SU-DHL-6 (cell line): ENCODE results near the gene AIG1.

Experiments used
- H2AFZ ChIP-seq: fragments of 200-600 bp; sonication (generic); 2 replicates; pipeline ENCODE4 v1.6.1; 2014; ENCODE audit warnings: low read depth, mild to moderate bottlenecking, moderate library complexity, mixed read lengths, antibody characterized with exemption, low read length; ENCODE audit not compliant: severe bottlenecking
- H3F3A ChIP-seq: fragments of 200-600 bp; shearing (Covaris generic); 2 replicates; pipeline ENCODE4 v1.6.0; 2016; ENCODE audit warnings: antibody characterized with exemption, mild to moderate bottlenecking; ENCODE audit not compliant: insufficient read depth
- H3K27ac ChIP-seq: fragments of 200-600 bp; sonication (generic); 2 replicates; pipeline ENCODE4 v1.5.1; 2016; ENCODE audit warnings: low read depth, mild to moderate bottlenecking, low read length, moderate library complexity, mixed read lengths
- H3K27me3 ChIP-seq: fragments of 200-600 bp; sonication (generic), shearing (Covaris generic); 2 replicates; pipeline ENCODE4 v1.6.0; 2014; ENCODE audit warnings: mild to moderate bottlenecking, low read length
- H3K36me3 ChIP-seq: fragments of 200-600 bp; sonication (generic); 2 replicates; pipeline ENCODE4 v1.6.1; 2014; ENCODE audit warnings: mild to moderate bottlenecking, low read length, mixed read lengths
- H3K4me2 ChIP-seq: fragments of 300-600, 200-600 bp; shearing (Covaris generic), sonication (generic); 2 replicates; pipeline ENCODE4 v1.6.0; 2014; ENCODE audit warnings: low read length, low read depth, mild to moderate bottlenecking; ENCODE audit not compliant: poor library complexity, severe bottlenecking
- H3K4me3 ChIP-seq: fragments of 200-600 bp; sonication (generic); 2 replicates; pipeline ENCODE4 v1.5.1; 2014; ENCODE audit warnings: antibody characterized with exemption, low read length, mild to moderate bottlenecking, mixed read lengths; ENCODE audit not compliant: insufficient read depth, poor library complexity, severe bottlenecking
- H3K79me2 ChIP-seq: fragments of 200-600 bp; sonication (generic); 2 replicates; pipeline ENCODE4 v1.6.1; 2014; ENCODE audit warnings: mild to moderate bottlenecking, low read length, moderate library complexity; ENCODE audit not compliant: insufficient read depth
- H3K9ac ChIP-seq: fragments of 200-600 bp; sonication (generic); 2 replicates; pipeline ENCODE4 v1.7.0; 2014; ENCODE audit warnings: mild to moderate bottlenecking, low read length
- H3K9me2 ChIP-seq: fragments of 200-600 bp; sonication (generic); replicated peaks from 2 replicates; pipeline ENCODE4 v1.6.1; 2014; ENCODE audit warnings: low read length; ENCODE audit not compliant: insufficient read depth
- H3K9me3 ChIP-seq: fragments of 200-600 bp; sonication (generic); 2 replicates; pipeline ENCODE4 v1.6.1; 2014; ENCODE audit warnings: low read length, mixed read lengths; ENCODE audit not compliant: insufficient read depth
- H4K20me1 ChIP-seq: fragments of 200-600 bp; sonication (generic); 2 replicates; pipeline ENCODE4 v1.6.1; 2014; ENCODE audit warnings: low read depth, mild to moderate bottlenecking, antibody characterized with exemption, low read length, moderate library complexity, mixed read lengths
- CTCF ChIP-seq: fragments of 200-600 bp; sonication (generic); IDR thresholded peaks from one replicate; pipeline ENCODE4 v1.5.1; 2017; ENCODE audit warnings: antibody characterized with exemption, mild to moderate bottlenecking, low read length, moderate library complexity; ENCODE audit not compliant: insufficient read depth, poor library complexity, severe bottlenecking
- EZH2phosphoT487 ChIP-seq: fragments of 200-600 bp; sonication (generic), shearing (Covaris generic); conservative IDR thresholded peaks from 2 replicates; pipeline ENCODE4 v1.6.1; 2018; ENCODE audit warnings: mild to moderate bottlenecking, antibody characterized with exemption, low read length, moderate library complexity, mixed read lengths

Gene AIG1

GRCh38 chr6:143187238-143187923 lies 126.7 kb downstream of the AIG1 start:
- H3K4me2 ChIP-seq = no peak overlapping the region
- no peaks in the 10 kb centered on the region for H3K27me3 ChIP-seq
- H3K9me3 ChIP-seq = no peaks in the 10 kb centered on the region
- no peaks in the 10 kb centered on the region for H3K9me2 ChIP-seq
- no peaks in the 10 kb centered on the region for H3K36me3 ChIP-seq
- no peak overlapping the region for H3K4me3 ChIP-seq
- no peaks in the 10 kb centered on the region for H3F3A ChIP-seq
- no peak overlapping the region for H3K27ac ChIP-seq
- H3K79me2 ChIP-seq = no peaks in the 10 kb centered on the region
- TF ChIP-seq CTCF (no peak), EZH2phosphoT487 (no peak)
- H2AFZ ChIP-seq = no peak overlapping the region
- no peaks in the 10 kb centered on the region for H4K20me1 ChIP-seq
- H3K9ac ChIP-seq = no peak overlapping the region

GRCh38 chr6:143188292-143188691 lies 127.6 kb downstream of the AIG1 start:
- H3K27me3 ChIP-seq = no peaks in the 10 kb centered on the region
- H3K36me3 ChIP-seq = no peaks in the 10 kb centered on the region
- H3K9me3 ChIP-seq = no peaks in the 10 kb centered on the region
- no peak overlapping the region for H3K9ac ChIP-seq
- no peak overlapping the region for H2AFZ ChIP-seq
- H4K20me1 ChIP-seq = no peaks in the 10 kb centered on the region
- no peak overlapping the region for H3K27ac ChIP-seq
- TF ChIP-seq EZH2phosphoT487 = no peak
- no peak for TF ChIP-seq CTCF
- H3K4me2 ChIP-seq = no peak overlapping the region
- H3K4me3 ChIP-seq = no peak overlapping the region
- no peaks in the 10 kb centered on the region for H3F3A ChIP-seq
- H3K79me2 ChIP-seq = no peaks in the 10 kb centered on the region
- no peaks in the 10 kb centered on the region for H3K9me2 ChIP-seq

GRCh38 chr6:143191361-143191760 lies 130.7 kb downstream of the AIG1 start:
- Histone ChIP-seq H3K27me3 (no peaks in the 10 kb centered on the region), H3K79me2 (no peaks in the 10 kb centered on the region), H3K27ac (no peak overlapping the region), H3F3A (no peaks in the 10 kb centered on the region), H3K4me3 (no peak overlapping the region), H3K36me3 (no peaks in the 10 kb centered on the region), H3K9ac (no peak overlapping the region), H3K9me3 (no peaks in the 10 kb centered on the region), H2AFZ (no peak overlapping the region), H4K20me1 (no peaks in the 10 kb centered on the region), H3K4me2 (no peak overlapping the region), H3K9me2 (no peaks in the 10 kb centered on the region)
- TF ChIP-seq CTCF = no peak
